Breast epithelium (tissue), 4 donors: ENCODE results near the gene LRCOL1. TPM values are rescaled to one million over a fixed set of nuclear protein-coding genes. Genes with fewer than 3 reads are reported as not detected.

Experiments
- DNase-seq, 2 donors: peaks; one replicate each; pipeline ENCODE4 v3.0.0-alpha.2; 2019; ENCODE audit warnings: low spot score in 2 of 2
- H3K27ac ChIP-seq, 2 donors: fragments of 200-600 bp; sonication (generic) in 1 of 2; one replicate each; pipeline ENCODE4 v1.5.1; 2016 to 2019; ENCODE audit warnings: mild to moderate bottlenecking in 1 of 2
- H3K27me3 ChIP-seq, 2 donors: fragments of 200-600 bp; sonication (generic) in 1 of 2; one replicate each; pipeline versions ENCODE4 v1.5.1 to v1.6.0; 2017 to 2019; ENCODE audit warnings: control low read depth in 1 of 2, mild to moderate bottlenecking in 1 of 2
- H3K36me3 ChIP-seq: fragments of 200-600 bp; one replicate; pipeline ENCODE4 v1.5.1; 2019
- H3K4me1 ChIP-seq, 2 donors: fragments of 200-600 bp; sonication (generic); one replicate each; pipeline ENCODE4 v1.5.1; 2016 to 2019; ENCODE audit warnings: control low read depth in 1 of 2
- H3K4me3 ChIP-seq, 3 donors: fragments of 200-600 bp; sonication (generic); 1 replicate in 2 of 3; 2 replicates in 1 of 3; pipeline ENCODE4 v1.5.1; 2016 to 2019; ENCODE audit warnings: mild to moderate bottlenecking in 3 of 3, moderate library complexity in 2 of 3
- H3K9me3 ChIP-seq, 2 donors: fragments of 200-600 bp; sonication (generic) in 1 of 2; one replicate each; pipeline ENCODE4 v1.5.1; 2016 to 2019; ENCODE audit warnings: control low read depth in 1 of 2
- POLR2A ChIP-seq: fragments of 450-650 bp; IDR thresholded peaks from one replicate; pipeline ENCODE4 v1.6.1; 2016; ENCODE audit warnings: antibody characterized with exemption, mild to moderate bottlenecking, moderate library complexity
- POLR2AphosphoS5 ChIP-seq, 3 donors: sonication (generic); formaldehyde crosslinking; IDR thresholded peaks; one replicate each; pipeline ENCODE4 v1.6.1; 2017; ENCODE audit warnings: antibody characterized with exemption in 3 of 3
- intact Hi-C: fragments of 100-400 bp; cut with DNase I; formaldehyde crosslinking; loops from one replicate; pipeline ENCODE4 v1.15.1; 2023; ENCODE audit warnings: low total_unique reads
- total RNA-seq, 3 donors: library from RNA; depleted of rRNA; stranded (reverse); fragments of >200 nt; gene quantifications; one replicate each; pipeline ENCODE4 v1.1.0, GENCODE V29; 2016
- TF ChIP-seq, protein P1 (sequence below), 3 donors: fragments of 450-650 bp; IDR thresholded peaks; one replicate each; pipeline ENCODE4 v1.5.1; 2016 to 2017; ENCODE audit warnings: antibody characterized with exemption in 3 of 3, mild to moderate bottlenecking in 3 of 3, moderate library complexity in 3 of 3

The LRCOL1 gene
- total RNA-seq, 3 donors from 2014 or later: 0.59 TPM; not detected in 2

DNA sequence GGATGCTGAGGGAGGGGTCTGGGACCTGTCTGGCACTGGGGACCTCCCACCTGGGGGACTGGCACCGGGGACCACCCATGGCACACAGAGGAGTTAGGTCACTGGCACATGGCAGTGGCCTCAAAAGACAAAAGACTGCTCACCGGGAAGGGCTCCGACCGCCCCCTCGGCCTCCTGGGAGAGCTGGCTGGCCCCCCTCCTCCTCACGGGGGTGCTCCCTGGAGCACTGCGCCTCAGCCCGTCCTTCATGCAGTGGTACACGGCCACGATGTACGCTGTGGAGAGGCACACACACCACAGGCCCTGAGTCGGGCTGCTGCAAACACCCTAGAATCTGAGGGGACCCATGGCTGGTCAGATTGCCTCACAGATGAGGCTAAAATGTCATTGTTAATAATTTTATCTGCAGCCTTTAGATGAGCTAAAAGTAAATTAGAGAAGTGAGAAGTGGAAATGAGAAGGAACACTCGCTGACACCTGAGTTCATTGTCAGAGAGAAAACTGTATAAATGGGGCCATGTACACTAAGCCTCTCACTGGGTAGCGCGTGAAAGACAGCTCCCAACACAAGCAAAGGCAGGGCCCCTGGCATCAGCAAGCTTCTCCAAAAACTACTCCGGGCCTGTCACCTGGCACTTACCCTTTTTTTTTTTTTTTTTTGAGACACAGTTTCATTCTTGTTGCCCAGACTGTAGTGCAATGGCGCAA, 22.3 kb upstream of the LRCOL1 start:
- H3K4me3 ChIP-seq: no peak overlapping the region
- no peaks in the 10 kb centered on the region for H3K4me1 ChIP-seq
- no peak for DNase-seq
- no peaks in the 10 kb centered on the region for H3K27me3 ChIP-seq
- H3K9me3 ChIP-seq: no peaks in the 10 kb centered on the region
- no peak overlapping the region for H3K27ac ChIP-seq
- intact Hi-C loops: no loop called here
- H3K36me3 ChIP-seq: peaks cover 13% of the 10 kb centered on the region
- TF ChIP-seq POLR2AphosphoS5 (IDR thresholded peaks at IDR 0.05) (no peak), POLR2A (no peak)
- TF ChIP-seq, protein P1, sequence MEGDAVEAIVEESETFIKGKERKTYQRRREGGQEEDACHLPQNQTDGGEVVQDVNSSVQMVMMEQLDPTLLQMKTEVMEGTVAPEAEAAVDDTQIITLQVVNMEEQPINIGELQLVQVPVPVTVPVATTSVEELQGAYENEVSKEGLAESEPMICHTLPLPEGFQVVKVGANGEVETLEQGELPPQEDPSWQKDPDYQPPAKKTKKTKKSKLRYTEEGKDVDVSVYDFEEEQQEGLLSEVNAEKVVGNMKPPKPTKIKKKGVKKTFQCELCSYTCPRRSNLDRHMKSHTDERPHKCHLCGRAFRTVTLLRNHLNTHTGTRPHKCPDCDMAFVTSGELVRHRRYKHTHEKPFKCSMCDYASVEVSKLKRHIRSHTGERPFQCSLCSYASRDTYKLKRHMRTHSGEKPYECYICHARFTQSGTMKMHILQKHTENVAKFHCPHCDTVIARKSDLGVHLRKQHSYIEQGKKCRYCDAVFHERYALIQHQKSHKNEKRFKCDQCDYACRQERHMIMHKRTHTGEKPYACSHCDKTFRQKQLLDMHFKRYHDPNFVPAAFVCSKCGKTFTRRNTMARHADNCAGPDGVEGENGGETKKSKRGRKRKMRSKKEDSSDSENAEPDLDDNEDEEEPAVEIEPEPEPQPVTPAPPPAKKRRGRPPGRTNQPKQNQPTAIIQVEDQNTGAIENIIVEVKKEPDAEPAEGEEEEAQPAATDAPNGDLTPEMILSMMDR (IDR thresholded peaks at IDR 0.05): no peak

DNA sequence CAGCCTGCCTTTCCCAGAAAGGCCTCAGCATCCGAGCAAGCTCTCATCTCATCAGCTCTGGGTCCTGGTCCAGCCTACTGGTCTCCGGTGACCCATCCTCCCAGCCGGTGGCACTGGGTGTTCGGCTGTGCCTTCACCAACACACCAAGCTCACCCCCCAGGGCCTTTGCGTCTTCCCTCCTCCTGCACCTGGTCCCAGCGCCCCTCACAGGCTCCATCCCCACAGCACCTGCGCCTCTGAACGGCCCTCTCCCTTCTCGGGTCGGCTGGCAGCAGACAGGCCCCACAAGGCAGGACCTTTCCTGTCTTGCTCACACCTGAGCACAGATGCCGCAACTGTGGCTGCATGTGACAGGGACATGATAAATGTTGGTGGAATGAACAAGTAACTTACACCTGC, 21.3 kb upstream of the LRCOL1 start:
- Histone ChIP-seq H3K4me1 (no peaks in the 10 kb centered on the region), H3K27ac (no peak overlapping the region), H3K27me3 (no peaks in the 10 kb centered on the region), H3K36me3 (peaks cover 9% of the 10 kb centered on the region), H3K9me3 (no peaks in the 10 kb centered on the region), H3K4me3 (no peak overlapping the region)
- no peak for DNase-seq
- intact Hi-C loops: no loop called here
- TF ChIP-seq, protein P1 (IDR thresholded peaks at IDR 0.05): no peak
- TF ChIP-seq POLR2A: no peak
- no peak for TF ChIP-seq POLR2AphosphoS5 (IDR thresholded peaks at IDR 0.05)

DNA sequence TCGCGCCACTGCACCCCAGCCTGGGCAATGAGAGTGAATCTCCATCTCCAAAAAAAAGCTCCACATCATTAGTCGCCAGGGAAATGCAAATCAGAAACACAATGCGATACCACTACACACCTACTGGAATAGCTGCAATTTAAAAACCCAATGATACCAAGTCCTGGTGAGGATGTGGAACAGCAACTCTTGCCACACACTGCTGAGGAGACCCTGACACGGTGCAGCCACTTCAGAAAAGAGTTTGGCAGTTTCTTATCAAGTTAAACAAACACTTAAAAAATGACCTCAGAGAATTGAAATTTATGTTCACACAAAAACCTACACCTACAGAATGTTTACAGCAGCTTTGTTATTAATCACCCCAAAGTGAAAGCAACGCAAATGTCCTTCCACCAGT, 20.3 kb upstream of the LRCOL1 start:
- H3K27ac ChIP-seq: no peak overlapping the region
- no peak for DNase-seq
- no peaks in the 10 kb centered on the region for H3K4me1 ChIP-seq
- no peaks in the 10 kb centered on the region for H3K27me3 ChIP-seq
- no peaks in the 10 kb centered on the region for H3K9me3 ChIP-seq
- intact Hi-C loops: no loop called here
- peaks cover 9% of the 10 kb centered on the region for H3K36me3 ChIP-seq
- no peak overlapping the region for H3K4me3 ChIP-seq
- TF ChIP-seq, protein P1 (IDR thresholded peaks at IDR 0.05): no peak
- TF ChIP-seq POLR2A (no peak), POLR2AphosphoS5 (IDR thresholded peaks at IDR 0.05) (no peak)

DNA sequence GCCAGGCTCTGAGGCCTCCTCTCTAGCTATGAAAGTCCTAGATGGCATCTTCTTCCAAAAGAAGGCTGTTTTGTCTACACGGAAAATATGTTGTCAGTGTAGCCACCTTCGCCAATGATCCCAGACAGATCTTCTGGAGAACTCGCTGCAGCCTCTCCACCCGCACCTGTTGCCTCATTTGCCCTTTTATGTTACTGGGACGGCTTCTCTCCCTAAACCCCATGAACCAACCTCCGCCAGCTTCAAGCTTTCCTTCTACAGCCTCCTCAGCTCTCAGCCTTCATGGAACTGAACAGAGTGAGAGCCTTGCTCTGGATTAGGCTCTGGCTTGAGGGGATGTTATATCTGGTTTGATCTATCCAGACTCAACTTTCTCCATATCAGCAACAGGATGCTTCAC, 18.9 kb upstream of the LRCOL1 start:
- DNase-seq: no peak
- Histone ChIP-seq H3K36me3 (peaks cover 9% of the 10 kb centered on the region), H3K4me3 (no peak overlapping the region), H3K4me1 (no peaks in the 10 kb centered on the region), H3K9me3 (no peaks in the 10 kb centered on the region), H3K27me3 (no peaks in the 10 kb centered on the region), H3K27ac (no peak overlapping the region)
- TF ChIP-seq POLR2AphosphoS5 (IDR thresholded peaks at IDR 0.05) (no peak), POLR2A (no peak)
- TF ChIP-seq, protein P1 (IDR thresholded peaks at IDR 0.05): no peak
- intact Hi-C loops: no loop called here

DNA sequence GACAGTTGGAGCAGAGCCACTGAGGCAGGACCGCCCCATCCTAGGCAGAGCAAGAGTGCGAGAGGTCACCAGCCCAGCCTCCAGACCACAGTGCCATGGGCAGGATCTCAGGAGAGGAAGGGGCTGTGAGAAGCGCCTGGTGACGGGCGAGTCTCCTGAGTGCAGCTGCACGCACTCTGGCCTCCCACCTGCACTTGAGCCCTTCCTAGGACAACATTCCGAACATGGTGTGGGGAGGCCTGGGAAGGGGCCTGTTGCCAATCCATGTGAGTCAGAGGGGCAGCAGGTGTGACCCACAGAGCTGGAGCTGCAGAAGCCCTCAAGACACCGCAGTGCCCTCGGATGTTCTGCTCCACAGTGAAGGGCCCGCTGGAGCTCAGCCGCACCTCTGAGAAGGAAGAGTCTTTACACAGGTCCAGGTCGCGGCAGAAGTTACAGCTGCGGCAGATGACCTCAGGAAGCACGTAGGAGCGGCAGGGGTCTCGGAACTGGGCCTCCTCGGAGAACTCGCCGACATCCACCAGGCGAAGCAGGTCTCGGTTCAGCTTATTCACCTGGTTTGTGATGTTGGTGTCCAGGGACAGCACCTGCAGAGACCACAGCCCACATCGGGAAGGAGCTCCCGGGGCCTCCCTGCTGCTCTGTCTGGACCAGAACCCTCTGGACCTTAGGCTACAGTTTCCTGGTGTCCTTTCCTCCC, 15.5 kb upstream of the LRCOL1 start:
- DNase-seq: no peak
- Histone ChIP-seq H3K27me3 (no peaks in the 10 kb centered on the region), H3K9me3 (no peaks in the 10 kb centered on the region), H3K36me3 (peaks cover 9% of the 10 kb centered on the region), H3K4me3 (no peak overlapping the region), H3K4me1 (peaks cover 3 to 19% of the 10 kb centered on the region in 2 donors), H3K27ac (no peak overlapping the region)
- TF ChIP-seq, protein P1 (IDR thresholded peaks at IDR 0.05): no peak
- no peak for TF ChIP-seq POLR2AphosphoS5 (IDR thresholded peaks at IDR 0.05)
- intact Hi-C loops: no loop called here
